H9 (cell line): Measurements from ENCODE around the gene ZFP92. TPM values are rescaled to one million over a fixed set of nuclear protein-coding genes. Genes with fewer than 3 reads are reported as not detected.

Source experiments
- DNase-seq: peaks from one replicate; pipeline ENCODE4 v3.0.0-alpha.2; 2017
- H2AFZ ChIP-seq: one replicate; pipeline ENCODE4 v1.6.1; 2013; ENCODE audit warnings: mild to moderate bottlenecking, low read length, control low read depth, moderate library complexity
- H2AK5ac ChIP-seq: 2 replicates; pipeline ENCODE4 v1.6.1; 2013; ENCODE audit warnings: low read length, control low read depth, mixed read lengths; ENCODE audit not compliant: insufficient read length
- H2BK120ac ChIP-seq: one replicate; pipeline ENCODE4 v1.6.1; 2013; ENCODE audit warnings: low read depth, mild to moderate bottlenecking, low read length, control low read depth, inconsistent platforms; ENCODE audit not compliant: poor library complexity, severe bottlenecking
- H2BK12ac ChIP-seq: 2 replicates; pipeline ENCODE4 v1.6.1; 2013; ENCODE audit warnings: low read length, control low read depth, mixed read lengths, low read depth; ENCODE audit not compliant: insufficient read length
- H2BK15ac ChIP-seq: 2 replicates; pipeline ENCODE4 v1.6.1; 2013; ENCODE audit warnings: low read depth, low read length, control low read depth
- H2BK20ac ChIP-seq: one replicate; pipeline ENCODE4 v1.6.1; 2013; ENCODE audit warnings: low read depth, mild to moderate bottlenecking, low read length, control low read depth, inconsistent platforms; ENCODE audit not compliant: poor library complexity, severe bottlenecking
- H2BK5ac ChIP-seq: 2 replicates; pipeline ENCODE4 v1.6.1; 2013; ENCODE audit warnings: low read length, control low read depth, mixed read lengths; ENCODE audit not compliant: insufficient read length
- H3K14ac ChIP-seq: 2 replicates; pipeline ENCODE4 v1.6.1; 2013; ENCODE audit warnings: low read length, control low read depth; ENCODE audit not compliant: insufficient read depth
- H3K18ac ChIP-seq: 2 replicates; pipeline ENCODE4 v1.6.1; 2013; ENCODE audit warnings: low read depth, mild to moderate bottlenecking, mixed read lengths, low read length, control low read depth; ENCODE audit not compliant: insufficient read length
- H3K23ac ChIP-seq: 2 replicates; pipeline ENCODE4 v1.6.1; 2013; ENCODE audit warnings: low read length, control low read depth, mixed read lengths, low read depth; ENCODE audit not compliant: insufficient read length
- H3K23me2 ChIP-seq: 2 replicates; pipeline ENCODE4 v1.6.1; 2013; ENCODE audit warnings: low read depth, mild to moderate bottlenecking, mixed read lengths, low read length, control low read depth; ENCODE audit not compliant: insufficient read length, poor library complexity, severe bottlenecking
- H3K27ac ChIP-seq: 2 replicates; pipeline ENCODE4 v1.5.1; 2013; ENCODE audit warnings: low read length, control low read depth, mixed read lengths, low read depth; ENCODE audit not compliant: insufficient read length
- H3K27me3 ChIP-seq: 2 replicates; pipeline ENCODE4 v1.6.1; 2013; ENCODE audit warnings: low read length, control low read depth, inconsistent platforms; ENCODE audit not compliant: insufficient read depth
- H3K4ac ChIP-seq: 2 replicates; pipeline ENCODE4 v1.6.1; 2013; ENCODE audit warnings: low read depth, mild to moderate bottlenecking, control low read depth, inconsistent platforms, low read length, moderate library complexity
- H3K4me1 ChIP-seq: 2 replicates; pipeline ENCODE4 v1.6.1; 2013; ENCODE audit warnings: low read length, control low read depth, inconsistent platforms; ENCODE audit not compliant: insufficient read depth
- H3K4me2 ChIP-seq: 2 replicates; pipeline ENCODE4 v1.6.1; 2013; ENCODE audit warnings: low read length, control low read depth, mixed read lengths; ENCODE audit not compliant: insufficient read length, insufficient read depth
- H3K56ac ChIP-seq: 2 replicates; pipeline ENCODE4 v1.6.1; 2013; ENCODE audit warnings: low read depth, mild to moderate bottlenecking, mixed read lengths, low read length, control low read depth; ENCODE audit not compliant: insufficient read length
- H3K79me1 ChIP-seq: 2 replicates; pipeline ENCODE4 v1.6.1; 2013; ENCODE audit warnings: low read depth, mild to moderate bottlenecking, moderate library complexity, low read length, control low read depth, inconsistent platforms; ENCODE audit not compliant: insufficient read depth, poor library complexity, severe bottlenecking
- H3K79me2 ChIP-seq: 2 replicates; pipeline ENCODE4 v1.6.1; 2013; ENCODE audit warnings: low read length, control low read depth, inconsistent platforms; ENCODE audit not compliant: insufficient read depth
- H3K9ac ChIP-seq: 2 replicates; pipeline ENCODE4 v1.6.1; 2013; ENCODE audit warnings: low read length, control low read depth, mixed read lengths; ENCODE audit not compliant: insufficient read length; ENCODE audit errors: extremely low read depth
- H3K9me3 ChIP-seq: one replicate; pipeline ENCODE4 v1.6.1; 2013; ENCODE audit warnings: low read depth, low read length, inconsistent platforms; ENCODE audit not compliant: control insufficient read depth
- H3T11ph ChIP-seq: one replicate; pipeline ENCODE4 v1.6.1; 2013; ENCODE audit warnings: mild to moderate bottlenecking, low read length, control low read depth, inconsistent platforms
- H4K20me1 ChIP-seq: one replicate; pipeline ENCODE4 v1.6.1; 2013; ENCODE audit not compliant: control insufficient read depth, insufficient read length, insufficient read depth
- H4K5ac ChIP-seq: 2 replicates; pipeline ENCODE4 v1.6.1; 2013; ENCODE audit warnings: low read depth, mild to moderate bottlenecking, mixed read lengths, low read length, control low read depth; ENCODE audit not compliant: insufficient read length
- H4K8ac ChIP-seq: replicated peaks from 2 replicates; pipeline ENCODE4 v1.6.1; 2013; ENCODE audit warnings: low read length, control low read depth, mixed read lengths, low read depth; ENCODE audit not compliant: insufficient read length
- H4K91ac ChIP-seq: 2 replicates; pipeline ENCODE4 v1.6.1; 2013; ENCODE audit warnings: low read depth, mild to moderate bottlenecking, moderate library complexity, mixed read lengths, low read length, control low read depth; ENCODE audit not compliant: insufficient read length
- H3K27ac Mint-ChIP-seq, 3 experiments: 2 replicates in 2 of 3; 3 replicates in 1 of 3; pipeline ENCODE4 v1.8.0; 2020 to 2021; ENCODE audit warnings: mixed read lengths in 3 of 3, mild to moderate bottlenecking in 1 of 3, moderate library complexity in 1 of 3
- H3K27me3 Mint-ChIP-seq: 2 replicates; pipeline ENCODE4 v1.8.0; 2021; ENCODE audit warnings: low read depth, mild to moderate bottlenecking, moderate library complexity, mixed read lengths
- H3K36me3 Mint-ChIP-seq, 3 experiments: 2 replicates in 2 of 3; 3 replicates in 1 of 3; pipeline ENCODE4 v1.8.0; 2020 to 2021; ENCODE audit warnings: low read depth in 3 of 3, mixed read lengths in 3 of 3; ENCODE audit not compliant: insufficient read depth in 1 of 3
- H3K4me1 Mint-ChIP-seq, 2 experiments: 2 replicates each; pipeline ENCODE4 v1.8.0; 2020; ENCODE audit warnings: mixed read lengths in 2 of 2
- H3K4me3 Mint-ChIP-seq, 2 experiments: 2 replicates in 1 of 2; 3 replicates in 1 of 2; pipeline ENCODE4 v1.8.0; 2020 to 2021; ENCODE audit warnings: mild to moderate bottlenecking in 2 of 2, mixed read lengths in 2 of 2, moderate library complexity in 1 of 2
- H3K9me3 Mint-ChIP-seq, 2 experiments: 2 replicates in 1 of 2; 3 replicates in 1 of 2; pipeline ENCODE4 v1.8.0; 2020; ENCODE audit warnings: mild to moderate bottlenecking in 2 of 2, mixed read lengths in 2 of 2, moderate library complexity in 1 of 2
- CTCF ChIP-seq: fragments of 200-600 bp; sonication (generic); conservative IDR thresholded peaks from 3 replicates; pipeline ENCODE4 v1.8.0; 2021; ENCODE audit warnings: antibody characterized with exemption, mild to moderate bottlenecking
- WGBS: extraction: QIAGEN DNeasy Blood & Tissue Kit; methylation state at CpG from one replicate; pipeline ENCODE4 v1.1.7; 2013; ENCODE audit warnings: missing lambda C conversion rate, low lambda C conversion rate, mixed read lengths; ENCODE audit not compliant: insufficient read length; ENCODE audit errors: extremely low coverage; 5-methylcytosine and 5-hydroxymethylcytosine counted together
- total RNA-seq: library from RNA; stranded (reverse); gene quantifications from 2 replicates; pipeline ENCODE4 v1.2.1, GENCODE V29; 2021

The ZFP92 gene
- total RNA-seq, 1 experiment from 2014 or later, result 0.68 TPM

GRCh38 chrX:153386097-153386496 lies 25.2 kb upstream of the ZFP92 start:
- Histone ChIP-seq H3K23me2 (no peaks in the 10 kb centered on the region), H3K9me3 (peaks cover 58% of the 10 kb centered on the region), H4K20me1 (no peaks in the 10 kb centered on the region), H3K9ac (no peak overlapping the region), H2BK120ac (no peak overlapping the region), H2AFZ (no peak overlapping the region), H3K27me3 (no peaks in the 10 kb centered on the region), H2BK15ac (no peak overlapping the region), H3K23ac (no peak overlapping the region), H3K14ac (no peak overlapping the region), H4K5ac (no peak overlapping the region), H3K18ac (no peak overlapping the region), H3K79me1 (no peaks in the 10 kb centered on the region), H2BK20ac (no peak overlapping the region), H4K91ac (no peak overlapping the region), H2BK5ac (no peak overlapping the region), H3K4me1 (no peaks in the 10 kb centered on the region), H3K4me2 (no peak overlapping the region), H2AK5ac (no peak overlapping the region), H3K56ac (no peak overlapping the region), H3T11ph (no peak overlapping the region), H4K8ac (no peak overlapping the region), H3K27ac (no peak overlapping the region), H3K79me2 (no peaks in the 10 kb centered on the region), H2BK12ac (no peak overlapping the region), H3K4ac (no peak overlapping the region)
- H3K4me1 Mint-ChIP-seq, result no peaks in the 10 kb centered on the region
- no peak overlapping the region for H3K27ac Mint-ChIP-seq
- H3K36me3 Mint-ChIP-seq, result peaks cover 0 to 2% (median 0%) of the 10 kb centered on the region in 3 experiments; a peak in 1 of 7 replicates
- no CpG with 5 or more reads among the region's 5 CpGs for WGBS
- peaks cover 3% of the 10 kb centered on the region for H3K27me3 Mint-ChIP-seq
- no peak overlapping the region for H3K4me3 Mint-ChIP-seq
- no peak for DNase-seq
- peaks cover 24 to 25% of the 10 kb centered on the region in 2 experiments for H3K9me3 Mint-ChIP-seq
- TF ChIP-seq CTCF, result no peak
